Measurements from ENCODE around the gene SUGP1. TPM values are rescaled to one million over a fixed set of nuclear protein-coding genes. Genes with fewer than 3 reads are reported as not detected.

SUGP1 gene
- total RNA-seq, 1 donor from 2014 or later = 28.7 TPM

GRCh38 chr19:19342086-19343015, 22.0 kb upstream of the SUGP1 start:
- no peak for DNase-seq (ENCODE audit: low read depth, low spot score)

- DNase-seq (ENCODE audit: low read depth, low spot score) = no peak
These were observed 20.7 kb upstream of the SUGP1 start for GRCh38 chr19:19341026-19341425.

- no peak for DNase-seq (ENCODE audit: low read depth, low spot score)
These were observed 17.8 kb upstream of the SUGP1 start for GRCh38 chr19:19338082-19338481.

- DNase-seq (ENCODE audit: low read depth, low spot score) = no peak
These were observed 16.8 kb upstream of the SUGP1 start for GRCh38 chr19:19337120-19337519.

GRCh38 chr19:19336597-19336996, 16.3 kb upstream of the SUGP1 start:
- no peak for DNase-seq (ENCODE audit: low read depth, low spot score)

- DNase-seq (ENCODE audit: low read depth, low spot score) = no peak
These were observed 15.3 kb upstream of the SUGP1 start for GRCh38 chr19:19335408-19336158.

DNA sequence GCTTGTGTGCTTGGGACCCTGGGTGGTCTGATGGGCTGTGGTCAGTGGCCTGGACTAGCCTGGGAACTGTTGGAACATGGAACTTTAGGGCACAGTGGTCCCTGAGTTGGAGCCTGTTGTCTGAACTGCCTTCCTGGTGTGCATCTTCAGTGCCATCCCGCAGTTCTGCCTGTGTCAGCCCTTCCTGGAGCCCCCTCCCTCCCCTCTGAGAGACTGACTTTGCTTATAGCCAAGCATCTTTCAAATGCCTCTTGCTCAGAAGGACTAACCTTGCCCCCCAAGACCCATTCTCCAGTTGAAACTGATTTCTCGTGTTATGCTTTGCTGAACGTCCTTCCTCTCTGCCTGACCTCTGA, 14.7 kb upstream of the SUGP1 start:
- DNase-seq (ENCODE audit: low read depth, low spot score) = no peak

- DNase-seq (ENCODE audit: low read depth, low spot score) = no peak
These were observed 14.0 kb upstream of the SUGP1 start for GRCh38 chr19:19334063-19334988.

DNA sequence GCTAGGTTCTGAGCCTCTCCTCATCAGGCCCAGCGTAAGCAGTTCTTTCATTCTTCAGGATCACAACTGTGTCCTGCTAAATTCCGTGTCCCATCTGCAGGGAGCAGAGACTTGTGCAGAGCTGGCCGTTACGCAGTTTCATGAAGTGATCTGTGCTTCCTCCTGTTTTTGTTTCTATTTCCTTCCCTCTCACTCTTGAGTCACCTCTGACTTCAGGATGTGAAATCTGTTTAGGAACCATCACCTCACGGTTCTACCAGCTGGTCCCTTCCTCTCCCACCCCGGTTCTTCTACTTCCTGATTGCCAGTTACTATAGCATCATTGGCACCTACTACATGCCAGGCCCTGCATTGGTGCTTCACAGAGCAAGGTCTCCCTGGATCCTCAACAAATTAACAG, 8.8 kb upstream of the SUGP1 start:
- no peak for DNase-seq (ENCODE audit: low read depth, low spot score)

DNA sequence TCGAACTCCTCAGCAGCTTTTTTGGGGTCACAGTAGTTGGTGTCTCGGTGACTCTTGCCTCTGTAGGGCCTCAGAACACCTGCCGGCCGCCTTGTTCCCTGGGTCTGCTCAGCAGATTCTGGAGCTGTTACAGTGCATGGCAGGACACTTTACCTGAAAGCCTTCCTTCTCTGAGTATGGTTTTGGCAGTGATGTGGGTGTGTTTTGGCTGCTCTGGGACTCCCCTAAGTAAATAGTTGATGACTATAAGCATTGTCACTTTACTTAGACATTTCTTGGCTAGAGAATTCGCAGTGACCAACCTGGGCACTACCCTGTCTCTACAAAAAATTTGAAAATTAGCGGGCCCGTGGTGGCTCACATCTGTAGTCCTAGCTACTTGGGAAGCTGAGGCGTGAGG, 7.4 kb upstream of the SUGP1 start:
- DNase-seq (ENCODE audit: low read depth, low spot score) = no peak

DNA sequence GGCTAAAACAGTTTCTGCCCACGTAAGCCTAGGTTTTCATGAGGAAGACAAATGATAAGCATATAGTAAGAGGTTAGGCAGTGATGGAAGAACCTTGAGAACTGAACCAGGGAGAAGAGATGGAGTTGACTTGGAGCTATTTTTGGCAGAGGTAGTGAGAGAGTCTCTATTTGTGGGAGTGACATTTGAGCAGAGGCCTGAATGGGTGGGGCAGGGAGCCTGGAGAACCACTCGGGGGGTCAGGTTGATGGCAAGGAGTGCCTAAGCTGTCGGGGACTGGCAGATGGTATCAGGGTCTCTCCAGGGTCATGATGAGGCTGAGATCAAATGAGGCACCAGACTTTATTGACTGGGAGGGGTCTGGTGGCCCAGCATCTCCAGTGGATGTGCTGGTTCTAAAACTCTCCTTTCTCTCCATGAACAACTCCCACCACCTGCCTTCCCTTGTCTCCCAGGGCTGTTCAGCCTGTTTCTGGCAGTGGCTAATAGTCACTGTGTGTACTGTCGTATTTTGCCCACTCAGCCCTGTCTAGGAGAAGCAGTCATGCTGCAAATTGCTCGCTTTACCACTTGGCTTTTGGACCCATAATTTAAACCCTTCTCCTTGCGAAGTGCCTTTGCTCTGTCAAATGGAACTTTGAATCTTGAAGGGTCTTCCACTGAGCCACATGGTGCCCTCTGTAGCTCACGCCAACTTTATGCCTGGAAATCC, 3.9 kb upstream of the SUGP1 start:
- no peak for DNase-seq (ENCODE audit: low read depth, low spot score)

DNA sequence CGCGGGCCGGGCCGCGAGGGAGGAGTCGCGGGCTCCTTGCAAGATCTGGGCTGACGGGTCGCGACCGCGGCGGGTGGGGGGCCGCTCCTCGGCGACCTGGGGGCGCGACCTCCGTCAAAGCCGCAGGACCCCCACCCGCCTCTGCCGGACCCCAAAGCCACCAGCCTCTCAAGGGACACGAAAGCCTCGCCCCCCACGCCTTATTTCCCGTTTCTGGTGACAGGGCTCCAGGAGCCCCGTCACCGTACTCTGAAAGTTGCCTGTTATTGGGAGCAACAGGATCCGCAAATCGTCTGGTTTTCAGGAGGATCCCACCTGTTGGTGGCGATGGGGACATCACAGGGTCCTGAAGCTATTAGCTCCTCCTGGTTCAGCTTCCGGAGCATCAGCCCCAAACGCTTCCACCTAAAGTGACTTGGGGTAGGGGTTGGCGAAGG, 850 bp upstream of the SUGP1 start:
- no peak for DNase-seq (ENCODE audit: low read depth, low spot score)

DNA sequence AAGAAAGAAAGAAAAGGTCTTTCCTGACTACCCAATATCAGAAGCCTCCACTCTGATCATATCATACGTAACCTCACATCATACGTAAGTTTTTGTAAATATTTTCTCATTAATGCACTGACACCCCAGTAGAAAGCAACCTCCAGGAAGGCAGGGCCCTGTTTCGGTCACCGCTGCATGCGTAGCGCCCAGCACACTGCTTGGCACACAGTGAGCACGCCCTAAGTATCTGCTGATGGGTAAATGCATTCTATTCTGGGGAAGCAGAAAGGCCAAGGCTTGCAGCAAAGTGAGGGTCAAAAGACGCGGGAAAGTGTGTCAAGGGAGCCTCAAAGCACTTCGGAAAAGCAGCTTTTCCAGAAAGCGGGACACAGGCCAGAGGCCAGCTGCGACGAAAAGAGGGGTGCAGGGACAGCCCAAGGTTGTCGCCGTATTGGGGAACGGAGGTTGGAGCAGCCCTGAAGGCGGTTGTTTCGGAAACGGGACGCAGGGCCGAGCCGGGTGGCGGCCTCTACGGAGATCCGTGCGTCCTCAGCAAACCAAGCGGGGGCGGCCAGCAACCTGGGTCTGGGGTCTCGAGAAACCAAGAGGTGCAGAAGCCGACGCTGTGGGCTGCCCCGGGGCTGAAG, 463 bp downstream of the SUGP1 start:
- no peak for DNase-seq (ENCODE audit: low read depth, low spot score)

GRCh38 chr19:19316082-19316481, 4.2 kb downstream of the SUGP1 start:
- DNase-seq (ENCODE audit: low read depth, low spot score) = no peak

- no peak for DNase-seq (ENCODE audit: low read depth, low spot score)
These were observed 4.9 kb downstream of the SUGP1 start for GRCh38 chr19:19315444-19315843.

DNA sequence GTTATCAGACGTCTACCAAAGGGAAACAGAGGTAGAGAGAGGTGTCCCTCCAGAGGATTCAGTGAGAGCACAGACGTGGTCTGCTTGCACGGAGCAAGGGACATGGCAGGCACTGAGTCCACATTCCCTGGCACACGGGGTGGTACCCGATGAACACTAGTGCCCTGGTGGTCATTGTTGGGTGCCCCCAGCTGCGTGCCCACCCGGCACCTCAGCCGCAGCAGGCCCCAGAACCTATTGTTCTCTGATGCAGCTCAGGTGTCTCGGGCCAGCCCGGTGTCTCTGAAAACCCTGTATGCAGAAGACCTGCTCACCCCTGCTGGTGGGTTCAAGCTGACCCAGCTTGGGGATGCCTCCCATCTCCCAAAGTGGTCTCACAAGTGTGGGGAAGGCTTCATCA, 11.9 kb downstream of the SUGP1 start:
- no peak for DNase-seq (ENCODE audit: low read depth, low spot score)

DNA sequence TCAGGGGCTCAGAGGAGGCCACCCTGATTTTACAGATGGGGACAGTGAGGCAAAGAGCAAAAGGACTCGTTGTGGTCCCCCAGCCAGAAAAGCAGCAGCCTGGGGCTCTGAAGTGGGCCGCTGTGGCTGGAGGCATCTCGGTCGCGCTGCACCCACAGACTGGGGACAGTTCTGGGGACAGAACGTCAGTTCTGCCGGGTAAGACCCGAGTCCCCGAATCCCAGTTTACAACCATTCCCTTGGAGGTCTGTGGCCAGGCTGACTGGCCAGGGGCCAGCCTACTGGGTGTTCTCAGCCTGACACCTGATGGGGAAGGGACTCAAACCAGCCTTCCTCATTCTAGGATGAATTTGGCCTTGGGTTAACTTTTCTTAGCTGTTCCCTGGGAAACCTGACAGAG, 14.1 kb downstream of the SUGP1 start:
- no peak for DNase-seq (ENCODE audit: low read depth, low spot score)

DNA sequence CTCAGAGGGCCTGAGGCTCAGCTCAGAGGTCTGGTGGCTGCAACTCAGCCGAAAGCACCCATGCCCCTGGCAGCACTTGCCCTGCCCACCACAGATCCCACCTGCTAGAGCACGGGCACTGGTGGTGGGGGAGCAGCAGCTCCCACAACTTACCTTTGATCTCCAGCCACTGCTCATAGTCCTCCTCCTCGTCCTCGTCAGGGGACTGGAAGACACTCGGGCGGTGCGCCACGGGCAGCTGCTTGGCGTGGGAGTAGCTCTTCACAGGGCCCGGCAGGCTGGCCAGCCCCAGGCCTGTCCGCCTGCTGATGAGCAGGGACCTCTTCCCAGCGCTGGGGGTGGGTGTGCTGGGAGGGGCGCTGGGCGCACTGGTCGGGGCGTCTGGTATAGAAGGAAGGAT, 14.6 kb downstream of the SUGP1 start:
- no peak for DNase-seq (ENCODE audit: low read depth, low spot score)

- DNase-seq (ENCODE audit: low read depth, low spot score) = no peak
These were observed 15.2 kb downstream of the SUGP1 start for GRCh38 chr19:19305066-19305465.

DNA sequence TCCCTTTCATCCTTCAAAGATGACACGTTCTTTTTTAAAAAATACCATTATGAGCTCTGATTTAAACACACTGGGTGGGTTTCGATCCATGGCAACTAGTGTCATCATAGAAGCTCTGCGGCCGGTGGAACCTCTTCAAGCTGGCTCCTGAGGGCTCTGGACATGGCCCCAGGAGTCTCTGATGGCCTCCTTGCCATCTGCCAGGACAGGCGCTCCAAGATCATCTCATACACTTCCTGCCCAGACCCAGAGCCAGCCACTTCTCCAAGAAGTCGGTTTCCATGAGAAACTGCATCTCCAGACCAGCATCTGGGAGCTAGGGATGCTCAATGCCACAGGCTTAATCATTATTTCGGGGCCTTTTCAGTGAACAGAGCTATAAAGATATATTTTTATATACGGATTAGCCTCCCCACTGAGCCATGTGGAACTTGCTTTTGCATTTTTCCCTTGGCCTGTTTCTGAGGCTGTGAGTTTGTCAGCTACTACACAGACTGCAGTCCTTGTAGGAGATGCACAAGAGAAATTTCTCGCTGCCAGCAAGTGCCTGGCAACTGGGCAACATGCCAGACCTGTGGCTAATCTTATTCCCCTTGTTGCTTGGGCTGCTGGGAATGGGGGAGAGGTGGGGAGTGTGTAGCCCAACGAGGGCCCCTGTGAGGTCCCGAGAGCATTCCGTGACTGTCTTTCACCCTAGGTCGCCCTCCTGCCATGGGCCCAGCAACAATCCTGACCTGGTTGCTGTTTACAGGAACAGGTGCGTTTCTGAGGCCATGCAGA, 15.9 kb downstream of the SUGP1 start:
- no peak for DNase-seq (ENCODE audit: low read depth, low spot score)

All from pulmonary artery endothelial cell (primary cell).